IPS DF 6.9 (cell line): ENCODE data around the gene RIMS1.

Experiments used
- DNase-seq: peaks from one replicate; pipeline ENCODE4 v3.0.0-alpha.2; 2013; ENCODE audit warnings: low read depth, low spot score
- H3K27ac ChIP-seq: one replicate; pipeline ENCODE4 v1.5.1; 2013; ENCODE audit warnings: low read length, control low read depth
- H3K27me3 ChIP-seq: 2 replicates; pipeline ENCODE4 v1.6.1; 2013; ENCODE audit warnings: mild to moderate bottlenecking, low read length; ENCODE audit not compliant: control insufficient read depth, insufficient read depth
- H3K36me3 ChIP-seq: 2 replicates; pipeline ENCODE4 v1.6.1; 2013; ENCODE audit warnings: low read length; ENCODE audit not compliant: control insufficient read depth, insufficient read depth
- H3K4me1 ChIP-seq: 2 replicates; pipeline ENCODE4 v1.6.1; 2013; ENCODE audit warnings: low read length; ENCODE audit not compliant: control insufficient read depth, insufficient read depth
- H3K4me3 ChIP-seq: 2 replicates; pipeline ENCODE4 v1.5.1; 2013; ENCODE audit warnings: mild to moderate bottlenecking, low read length
- H3K9me3 ChIP-seq: 2 replicates; pipeline ENCODE4 v1.6.1; 2013; ENCODE audit warnings: low read length, inconsistent platforms; ENCODE audit not compliant: control insufficient read depth, insufficient read depth
- WGBS: extraction: QIAGEN DNeasy Blood & Tissue Kit; methylation state at CpG from one replicate; pipeline ENCODE4 v1.1.7; 2013; ENCODE audit warnings: mixed read lengths, missing lambda C conversion rate; ENCODE audit not compliant: insufficient read length, insufficient coverage; 5-methylcytosine and 5-hydroxymethylcytosine counted together

The RIMS1 gene

DNA sequence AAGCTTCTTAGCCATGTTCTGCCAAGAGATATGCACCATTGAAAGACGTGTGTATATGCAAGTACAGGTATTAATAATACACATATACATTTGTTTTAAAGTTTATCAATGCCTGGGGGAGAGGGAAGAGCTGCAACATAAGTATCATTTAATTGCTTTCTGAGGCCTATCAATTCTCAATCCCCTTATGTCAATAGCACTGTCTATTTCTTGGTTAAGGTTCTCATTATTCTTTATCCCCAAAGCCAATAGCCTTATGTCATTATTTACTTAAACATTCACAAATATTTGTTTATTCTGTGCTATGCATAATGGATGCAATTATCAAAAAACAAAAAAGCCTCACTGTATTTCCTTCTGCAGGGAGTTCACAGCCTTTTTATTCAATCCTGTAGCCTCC is 385.2 kb downstream of the RIMS1 start:
- no peaks in the 10 kb centered on the region for H3K27me3 ChIP-seq
- no peaks in the 10 kb centered on the region for H3K9me3 ChIP-seq
- DNase-seq, result no peak
- H3K27ac ChIP-seq, result no peak overlapping the region
- no peak overlapping the region for H3K4me3 ChIP-seq
- H3K4me1 ChIP-seq, result no peaks in the 10 kb centered on the region
- no peaks in the 10 kb centered on the region for H3K36me3 ChIP-seq
- no CpG with 5 or more reads among the region's 1 CpG for WGBS

- WGBS, result no CpG with 5 or more reads among the region's 1 CpG
- DNase-seq, result no peak
- Histone ChIP-seq H3K27me3 (no peaks in the 10 kb centered on the region), H3K9me3 (no peaks in the 10 kb centered on the region), H3K36me3 (no peaks in the 10 kb centered on the region), H3K4me1 (no peaks in the 10 kb centered on the region), H3K27ac (no peak overlapping the region), H3K4me3 (no peak overlapping the region)
These were observed 386.6 kb downstream of the RIMS1 start for GRCh38 chr6:72272958-72273357.

GRCh38 chr6:72275888-72276287 is 389.5 kb downstream of the RIMS1 start:
- no peaks in the 10 kb centered on the region for H3K9me3 ChIP-seq
- H3K36me3 ChIP-seq, result no peaks in the 10 kb centered on the region
- no peak for DNase-seq
- no peaks in the 10 kb centered on the region for H3K27me3 ChIP-seq
- H3K4me1 ChIP-seq, result no peaks in the 10 kb centered on the region
- H3K4me3 ChIP-seq, result no peak overlapping the region
- H3K27ac ChIP-seq, result no peak overlapping the region
- WGBS, result no CpG with 5 or more reads among the region's 1 CpG

- Histone ChIP-seq H3K4me3 (no peak overlapping the region), H3K27me3 (no peaks in the 10 kb centered on the region), H3K36me3 (no peaks in the 10 kb centered on the region), H3K4me1 (no peaks in the 10 kb centered on the region), H3K9me3 (no peaks in the 10 kb centered on the region), H3K27ac (no peak overlapping the region)
- DNase-seq, result no peak
These were observed 395.9 kb downstream of the RIMS1 start for GRCh38 chr6:72282201-72282600.

GRCh38 chr6:72283571-72283970 is 397.2 kb downstream of the RIMS1 start:
- no peak for DNase-seq
- no CpG with 5 or more reads among the region's 3 CpGs for WGBS
- Histone ChIP-seq H3K36me3 (no peaks in the 10 kb centered on the region), H3K9me3 (no peaks in the 10 kb centered on the region), H3K4me1 (no peaks in the 10 kb centered on the region), H3K27ac (no peak overlapping the region), H3K27me3 (no peaks in the 10 kb centered on the region), H3K4me3 (no peak overlapping the region)

DNA sequence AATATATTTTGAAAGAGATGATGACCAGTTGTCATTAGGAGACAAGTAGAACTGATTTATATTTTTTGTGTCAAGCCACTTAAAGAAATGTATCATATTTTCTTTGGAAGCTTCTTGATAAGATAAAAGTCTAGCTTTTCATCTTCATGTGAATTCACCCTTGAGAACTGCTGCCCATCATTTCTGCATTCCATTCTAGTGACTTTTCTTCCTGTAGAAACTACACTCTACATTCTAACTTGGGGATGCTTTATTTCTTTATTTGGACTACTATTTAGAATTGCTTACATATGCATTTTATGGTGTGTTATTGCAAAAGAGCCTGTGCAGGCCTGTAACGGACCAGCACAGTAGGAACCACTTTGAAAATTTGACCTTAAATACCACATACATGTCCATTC is 400.6 kb downstream of the RIMS1 start:
- Histone ChIP-seq H3K4me1 (no peaks in the 10 kb centered on the region), H3K27me3 (no peaks in the 10 kb centered on the region), H3K9me3 (no peaks in the 10 kb centered on the region), H3K36me3 (no peaks in the 10 kb centered on the region), H3K27ac (no peak overlapping the region), H3K4me3 (no peak overlapping the region)
- no CpG with 5 or more reads among the region's 1 CpG for WGBS
- no peak for DNase-seq

DNA sequence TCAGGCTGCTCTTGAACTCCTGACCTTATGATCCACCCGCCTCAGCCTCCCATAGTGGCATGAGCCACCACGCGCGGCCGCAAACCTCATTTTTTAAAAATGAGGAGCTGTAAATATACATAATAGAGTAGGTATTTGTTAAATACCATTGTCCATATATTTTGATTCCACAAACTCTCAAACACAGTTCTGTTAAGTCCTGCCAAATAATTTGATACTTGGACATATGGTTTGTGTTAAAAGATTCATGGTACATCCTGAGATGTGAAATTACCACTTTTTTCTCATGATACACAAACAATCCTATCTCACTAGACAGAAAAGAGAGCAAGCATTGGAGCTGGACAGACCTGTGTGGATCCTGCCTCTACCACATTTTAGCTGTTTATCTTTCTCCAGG is 401.5 kb downstream of the RIMS1 start:
- H3K9me3 ChIP-seq, result no peaks in the 10 kb centered on the region
- no peaks in the 10 kb centered on the region for H3K36me3 ChIP-seq
- H3K4me3 ChIP-seq, result no peak overlapping the region
- no peak for DNase-seq
- no peaks in the 10 kb centered on the region for H3K27me3 ChIP-seq
- no CpG with 5 or more reads among the region's 5 CpGs for WGBS
- no peak overlapping the region for H3K27ac ChIP-seq
- H3K4me1 ChIP-seq, result no peaks in the 10 kb centered on the region

- Histone ChIP-seq H3K36me3 (no peaks in the 10 kb centered on the region), H3K27me3 (no peaks in the 10 kb centered on the region), H3K4me1 (no peaks in the 10 kb centered on the region), H3K9me3 (no peaks in the 10 kb centered on the region), H3K4me3 (no peak overlapping the region), H3K27ac (no peak overlapping the region)
- DNase-seq, result no peak
- no CpG with 5 or more reads among the region's 2 CpGs for WGBS
These were observed 402.2 kb downstream of the RIMS1 start for GRCh38 chr6:72288592-72288991.

DNA sequence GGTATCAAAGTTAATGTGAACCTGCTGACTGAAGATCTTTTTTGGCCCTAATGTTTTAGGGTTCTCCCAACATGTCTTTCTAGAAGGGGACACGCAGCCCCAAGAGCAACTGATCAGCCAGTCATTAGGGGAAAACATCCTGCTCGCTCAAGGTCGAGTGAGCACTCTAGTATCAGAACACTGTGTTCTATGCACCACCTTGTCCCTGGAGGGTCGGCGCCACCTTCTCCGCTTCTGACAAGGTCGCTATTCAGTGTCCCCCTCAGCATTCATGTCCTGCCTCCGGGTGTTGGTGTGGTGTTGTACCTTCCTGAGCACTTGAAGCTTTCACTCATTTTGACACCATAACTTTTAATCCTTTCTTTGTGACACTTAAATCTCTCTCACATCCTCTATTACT is 404.3 kb downstream of the RIMS1 start:
- H3K36me3 ChIP-seq, result no peaks in the 10 kb centered on the region
- H3K4me3 ChIP-seq, result no peak overlapping the region
- no peaks in the 10 kb centered on the region for H3K27me3 ChIP-seq
- no peaks in the 10 kb centered on the region for H3K4me1 ChIP-seq
- DNase-seq, result no peak
- H3K27ac ChIP-seq, result no peak overlapping the region
- H3K9me3 ChIP-seq, result no peaks in the 10 kb centered on the region
- no CpG with 5 or more reads among the region's 8 CpGs for WGBS

GRCh38 chr6:72296375-72296774 is 410.0 kb downstream of the RIMS1 start:
- DNase-seq, result no peak
- Histone ChIP-seq H3K4me1 (no peaks in the 10 kb centered on the region), H3K4me3 (no peak overlapping the region), H3K27me3 (no peaks in the 10 kb centered on the region), H3K27ac (no peak overlapping the region), H3K36me3 (no peaks in the 10 kb centered on the region), H3K9me3 (no peaks in the 10 kb centered on the region)

- Histone ChIP-seq H3K36me3 (no peaks in the 10 kb centered on the region), H3K27me3 (no peaks in the 10 kb centered on the region), H3K4me3 (no peak overlapping the region), H3K27ac (no peak overlapping the region), H3K4me1 (no peaks in the 10 kb centered on the region), H3K9me3 (no peaks in the 10 kb centered on the region)
- no peak for DNase-seq
- WGBS, result no CpG with 5 or more reads among the region's 2 CpGs
These were observed 419.6 kb downstream of the RIMS1 start for GRCh38 chr6:72305971-72306370.
